ENCODE measurements around the gene L3MBTL4. TPM values are rescaled to one million over a fixed set of nuclear protein-coding genes. Genes with fewer than 3 reads are reported as not detected.

The L3MBTL4 gene
- total and polyA plus RNA-seq, 7 experiments from 2014 or later, result 0.05 to 7.6 (median 0.49) TPM

DNA sequence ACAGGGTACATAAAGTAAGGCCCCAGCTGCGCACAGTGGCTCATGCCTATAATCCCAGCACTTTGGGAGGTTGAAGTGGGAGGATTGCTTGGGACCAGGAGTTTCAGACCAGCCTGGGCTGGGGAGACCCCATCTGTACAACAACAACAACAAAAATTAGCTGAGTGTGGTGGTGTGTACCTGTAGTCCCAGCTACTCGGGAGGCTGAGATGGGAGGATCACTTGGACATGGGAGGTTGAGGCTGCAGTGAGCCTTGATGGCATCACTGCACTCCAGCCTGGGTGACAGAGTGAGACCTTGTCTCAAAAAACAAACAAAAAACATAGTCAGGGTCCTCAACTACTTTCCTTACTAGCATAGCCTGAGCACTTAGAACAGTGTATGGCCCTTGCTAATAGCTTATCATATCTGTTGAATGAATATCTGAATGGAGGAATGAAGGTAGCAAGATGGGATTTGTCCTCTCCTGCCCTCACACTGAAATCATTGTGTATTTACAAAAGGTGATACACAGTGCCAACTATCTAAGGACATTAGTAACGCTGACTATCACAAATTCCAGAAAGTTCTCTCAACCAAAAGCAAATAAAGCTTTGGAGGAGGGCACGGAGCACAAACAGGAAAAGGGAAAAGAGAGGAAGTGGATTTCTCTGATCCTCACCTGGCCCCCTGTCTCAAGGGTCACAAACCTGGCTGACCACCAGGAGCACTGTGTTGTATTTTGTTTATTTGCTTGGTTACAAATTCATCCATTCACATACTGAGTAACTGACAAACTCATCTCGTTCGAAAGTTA lies 38.1 kb downstream of the L3MBTL4 start:
- Histone ChIP-seq H3K9me3 (ENCODE audit: control insufficient read depth in 2 of 3, low read length in 3 of 3) (no peaks in the 10 kb centered on the region), H3K4me3 (ENCODE audit: low read length) (no peak overlapping the region), H3K36me3 (ENCODE audit: control insufficient read depth in 2 of 3, insufficient read depth in 3 of 3, low read length in 3 of 3) (no peaks in the 10 kb centered on the region), H3K4me1 (ENCODE audit: control insufficient read depth in 2 of 2, insufficient read depth in 2 of 2, low read length in 2 of 2) (no peaks in the 10 kb centered on the region), H3K27ac (ENCODE audit: low read depth, low read length) (no peak overlapping the region), H3K27me3 (ENCODE audit: control insufficient read depth in 2 of 2, insufficient read depth in 2 of 2, low read length in 2 of 2) (no peaks in the 10 kb centered on the region)
- Mint-ChIP-seq H3K27ac (no peak overlapping the region), H3K9me3 (peaks cover 0 to 32% (median 11%) of the 10 kb centered on the region in 11 donors), H3K27me3 (no peaks in the 10 kb centered on the region), H3K4me3 (no peak overlapping the region), H3K4me1 (no peaks in the 10 kb centered on the region), H3K36me3 (peaks cover 0 to under 1% (median 0%) of the 10 kb centered on the region in 5 donors)
- ChIA-PET POLR2A (no interaction called here), CTCF (no interaction called here)
- DNase-seq, result no peak
- ATAC-seq, result no peak
- intact Hi-C loops (cut with micrococcal nuclease), result no loop called here

DNA sequence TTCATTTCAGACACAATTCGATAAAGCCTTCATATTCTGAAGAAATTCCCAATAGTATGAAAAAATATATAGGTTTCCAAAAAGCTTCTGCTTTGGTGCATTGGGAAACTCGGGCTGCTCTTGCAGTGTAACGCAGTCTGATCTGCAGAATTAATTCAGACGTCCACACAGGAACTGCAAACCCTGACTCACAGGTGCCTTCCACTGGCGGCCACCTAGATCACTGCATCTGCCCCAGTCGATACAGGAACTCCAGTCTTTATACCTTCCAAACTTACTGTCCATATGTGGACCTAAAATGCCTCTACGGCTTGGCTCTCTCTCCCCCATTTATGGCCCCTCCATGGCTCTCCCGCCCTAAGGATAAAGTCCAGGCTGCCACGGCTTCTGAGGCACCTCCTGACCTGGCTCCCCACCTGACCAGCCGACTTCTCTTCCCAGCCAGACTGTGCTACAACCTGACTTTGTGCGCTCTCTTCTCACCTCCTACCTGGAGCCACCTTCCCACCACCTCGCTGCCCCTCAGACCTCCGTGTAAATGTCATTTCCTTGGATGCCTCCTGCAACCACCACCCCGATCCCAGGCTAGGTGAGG lies 39.7 kb downstream of the L3MBTL4 start:
- Mint-ChIP-seq H3K27me3 (no peaks in the 10 kb centered on the region), H3K27ac (no peak overlapping the region), H3K36me3 (no peaks in the 10 kb centered on the region), H3K4me3 (no peak overlapping the region), H3K9me3 (peaks cover 0 to 21% (median 6%) of the 10 kb centered on the region in 11 donors), H3K4me1 (no peaks in the 10 kb centered on the region)
- ChIA-PET CTCF (no interaction called here), POLR2A (no interaction called here)
- no peaks in the 10 kb centered on the region for H3K9me3 ChIP-seq (ENCODE audit: control insufficient read depth in 2 of 3, low read length in 3 of 3)
- no peak for DNase-seq
- H3K27ac ChIP-seq (ENCODE audit: low read depth, low read length), result no peak overlapping the region
- ATAC-seq, result no peak
- H3K4me3 ChIP-seq (ENCODE audit: low read length), result no peak overlapping the region
- no peaks in the 10 kb centered on the region for H3K27me3 ChIP-seq (ENCODE audit: control insufficient read depth in 2 of 2, insufficient read depth in 2 of 2, low read length in 2 of 2)
- no peaks in the 10 kb centered on the region for H3K4me1 ChIP-seq (ENCODE audit: control insufficient read depth in 2 of 2, insufficient read depth in 2 of 2, low read length in 2 of 2)
- intact Hi-C loops (cut with micrococcal nuclease), result no loop called here
- no peaks in the 10 kb centered on the region for H3K36me3 ChIP-seq (ENCODE audit: control insufficient read depth in 2 of 3, insufficient read depth in 3 of 3, low read length in 3 of 3)

DNA sequence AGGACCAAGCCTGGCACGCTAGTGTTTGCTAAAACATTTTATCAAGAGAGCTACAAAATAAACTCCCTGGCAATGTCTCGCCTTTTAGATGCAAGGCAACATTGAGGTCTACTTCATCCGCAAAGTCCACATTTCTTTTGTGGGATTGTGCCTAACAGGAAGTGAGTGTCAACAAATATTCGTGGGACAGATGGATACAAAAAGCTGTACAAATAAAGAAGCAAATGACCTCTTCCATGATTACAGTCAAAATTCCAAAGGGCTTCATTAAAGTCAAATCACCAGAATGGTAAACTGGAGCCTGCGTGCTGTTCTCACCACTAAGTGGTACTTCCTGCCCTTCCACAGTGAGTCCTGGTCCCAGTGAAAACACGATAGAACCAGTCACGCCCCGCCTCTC lies 40.4 kb downstream of the L3MBTL4 start:
- DNase-seq (no peak), ATAC-seq (no peak)
- H3K27ac Mint-ChIP-seq, result no peak overlapping the region
- Histone ChIP-seq H3K27ac (ENCODE audit: low read depth, low read length) (no peak overlapping the region), H3K36me3 (ENCODE audit: control insufficient read depth in 2 of 3, insufficient read depth in 3 of 3, low read length in 3 of 3) (no peaks in the 10 kb centered on the region), H3K4me1 (ENCODE audit: control insufficient read depth in 2 of 2, insufficient read depth in 2 of 2, low read length in 2 of 2) (no peaks in the 10 kb centered on the region), H3K4me3 (ENCODE audit: low read length) (no peak overlapping the region), H3K9me3 (ENCODE audit: control insufficient read depth in 2 of 3, low read length in 3 of 3) (no peaks in the 10 kb centered on the region), H3K27me3 (ENCODE audit: control insufficient read depth in 2 of 2, insufficient read depth in 2 of 2, low read length in 2 of 2) (no peaks in the 10 kb centered on the region)
- no peaks in the 10 kb centered on the region for H3K36me3 Mint-ChIP-seq
- ChIA-PET POLR2A (interaction anchor here (0.6 kb wide), 1 partner anchor 893 kb away, joined by 3 read pairs; no protein-coding TSS in a partner anchor), CTCF (no interaction called here)
- intact Hi-C loops (cut with micrococcal nuclease), result no loop called here
- H3K9me3 Mint-ChIP-seq, result peaks cover 0 to 19% (median 6%) of the 10 kb centered on the region in 11 donors
- H3K4me1 Mint-ChIP-seq, result no peaks in the 10 kb centered on the region
- H3K27me3 Mint-ChIP-seq, result no peaks in the 10 kb centered on the region
- H3K4me3 Mint-ChIP-seq, result no peak overlapping the region

DNA sequence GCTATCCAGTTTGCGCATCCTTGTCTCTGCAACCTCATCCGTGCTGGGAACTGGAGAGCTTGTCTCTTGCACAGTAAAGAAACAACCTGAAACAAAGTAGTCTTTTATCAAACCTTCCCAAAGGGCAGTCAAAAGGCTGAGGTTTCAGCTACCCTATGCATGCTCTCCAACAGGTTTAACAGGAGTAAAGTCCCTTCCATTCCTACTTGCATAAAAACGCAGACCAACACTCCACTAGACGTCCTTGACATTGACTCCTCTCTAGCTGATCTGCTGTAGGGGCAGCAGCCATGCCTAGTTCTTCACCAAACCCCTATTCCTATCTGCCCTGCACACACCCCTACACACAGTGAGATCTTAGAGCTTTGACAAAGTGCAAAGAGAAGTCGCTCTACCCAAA lies 41.5 kb downstream of the L3MBTL4 start:
- Histone ChIP-seq H3K4me1 (ENCODE audit: control insufficient read depth in 2 of 2, insufficient read depth in 2 of 2, low read length in 2 of 2) (no peaks in the 10 kb centered on the region), H3K27ac (ENCODE audit: low read depth, low read length) (no peak overlapping the region), H3K27me3 (ENCODE audit: control insufficient read depth in 2 of 2, insufficient read depth in 2 of 2, low read length in 2 of 2) (no peaks in the 10 kb centered on the region), H3K4me3 (ENCODE audit: low read length) (no peak overlapping the region), H3K36me3 (ENCODE audit: control insufficient read depth in 2 of 3, insufficient read depth in 3 of 3, low read length in 3 of 3) (no peaks in the 10 kb centered on the region), H3K9me3 (ENCODE audit: control insufficient read depth in 2 of 3, low read length in 3 of 3) (no peaks in the 10 kb centered on the region)
- peaks cover 0 to 10% (median 6%) of the 10 kb centered on the region in 11 donors for H3K9me3 Mint-ChIP-seq
- H3K4me1 Mint-ChIP-seq, result no peaks in the 10 kb centered on the region
- no peak overlapping the region for H3K4me3 Mint-ChIP-seq
- intact Hi-C loops (cut with micrococcal nuclease), result no loop called here
- ChIA-PET CTCF (no interaction called here), POLR2A (no interaction called here)
- peaks cover 0 to 1% (median 0%) of the 10 kb centered on the region in 5 donors for H3K27me3 Mint-ChIP-seq
- H3K27ac Mint-ChIP-seq, result no peak overlapping the region
- no peak for DNase-seq
- ATAC-seq, result no peak
- no peaks in the 10 kb centered on the region for H3K36me3 Mint-ChIP-seq

DNA sequence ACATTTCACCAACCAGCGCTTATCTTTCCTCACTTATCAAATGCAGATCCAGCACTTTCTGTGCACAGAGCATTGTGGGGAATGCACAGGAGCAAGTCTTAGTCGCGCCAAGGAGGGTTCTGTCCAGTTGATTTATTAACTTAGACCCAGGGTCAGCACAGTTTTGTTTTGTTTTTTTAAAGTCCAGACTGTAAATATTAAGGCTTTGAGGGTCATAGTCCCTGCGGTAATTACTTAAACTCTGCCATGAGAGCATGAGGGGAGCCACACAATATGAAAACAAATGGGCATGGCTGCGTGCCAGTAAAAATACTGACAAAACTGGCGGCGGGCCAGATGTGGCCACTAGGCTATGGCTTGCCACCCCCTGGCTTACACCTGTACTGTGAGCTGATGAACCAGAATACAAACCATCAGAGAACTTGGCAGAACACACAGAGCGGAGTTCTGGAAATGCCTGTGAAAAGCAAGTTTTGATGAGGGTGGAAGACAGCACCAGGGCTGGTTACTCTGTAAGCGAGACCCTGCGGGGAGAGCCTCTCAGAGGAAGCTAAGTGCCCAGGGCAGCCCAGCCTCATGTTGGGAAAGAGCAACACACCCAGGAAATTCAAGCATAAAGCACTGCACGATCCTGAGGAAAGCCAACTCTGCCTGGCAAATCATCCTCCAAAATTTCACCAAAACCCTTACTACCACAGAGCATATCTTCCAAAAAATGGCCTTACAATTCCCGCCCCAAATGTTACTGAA lies 43.6 kb downstream of the L3MBTL4 start:
- H3K4me1 Mint-ChIP-seq, result no peaks in the 10 kb centered on the region
- H3K27me3 Mint-ChIP-seq, result peaks cover 0 to 8% (median 0%) of the 10 kb centered on the region in 5 donors
- peaks cover 0 to 12% (median 4%) of the 10 kb centered on the region in 11 donors for H3K9me3 Mint-ChIP-seq
- ChIA-PET POLR2A (no interaction called here), CTCF (no interaction called here)
- DNase-seq (no peak), ATAC-seq (no peak)
- H3K36me3 Mint-ChIP-seq, result no peaks in the 10 kb centered on the region
- no peak overlapping the region for H3K4me3 Mint-ChIP-seq
- Histone ChIP-seq H3K4me3 (ENCODE audit: low read length) (no peak overlapping the region), H3K27me3 (ENCODE audit: control insufficient read depth in 2 of 2, insufficient read depth in 2 of 2, low read length in 2 of 2) (no peaks in the 10 kb centered on the region), H3K9me3 (ENCODE audit: control insufficient read depth in 2 of 3, low read length in 3 of 3) (no peaks in the 10 kb centered on the region), H3K4me1 (ENCODE audit: control insufficient read depth in 2 of 2, insufficient read depth in 2 of 2, low read length in 2 of 2) (no peaks in the 10 kb centered on the region), H3K27ac (ENCODE audit: low read depth, low read length) (no peak overlapping the region), H3K36me3 (ENCODE audit: control insufficient read depth in 2 of 3, insufficient read depth in 3 of 3, low read length in 3 of 3) (no peaks in the 10 kb centered on the region)
- no peak overlapping the region for H3K27ac Mint-ChIP-seq
- intact Hi-C loops (cut with micrococcal nuclease), result no loop called here

DNA sequence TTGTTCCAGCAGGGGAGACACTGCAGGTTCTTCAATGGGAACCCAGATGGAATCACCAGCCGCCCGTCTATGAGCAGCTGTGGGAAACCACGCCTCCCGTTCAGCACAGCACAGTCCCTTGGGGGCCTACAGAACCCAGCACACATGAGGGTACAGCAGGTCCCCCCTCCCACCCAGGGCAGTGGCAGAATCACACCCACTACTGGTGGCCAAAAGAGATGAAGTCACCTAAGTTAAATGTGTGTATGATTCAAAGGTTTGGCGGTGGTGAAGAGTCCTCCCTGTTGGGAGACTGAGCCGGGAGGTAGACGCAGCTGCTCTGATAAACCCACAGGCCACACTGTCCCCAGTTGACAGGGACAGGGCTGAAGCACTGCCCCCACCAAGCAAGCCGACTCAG lies 44.3 kb downstream of the L3MBTL4 start:
- ChIA-PET CTCF (no interaction called here), POLR2A (no interaction called here)
- no peak overlapping the region for H3K27ac Mint-ChIP-seq
- Histone ChIP-seq H3K36me3 (ENCODE audit: control insufficient read depth in 2 of 3, insufficient read depth in 3 of 3, low read length in 3 of 3) (no peaks in the 10 kb centered on the region), H3K27ac (ENCODE audit: low read depth, low read length) (no peak overlapping the region), H3K4me1 (ENCODE audit: control insufficient read depth in 2 of 2, insufficient read depth in 2 of 2, low read length in 2 of 2) (no peaks in the 10 kb centered on the region), H3K27me3 (ENCODE audit: control insufficient read depth in 2 of 2, insufficient read depth in 2 of 2, low read length in 2 of 2) (no peaks in the 10 kb centered on the region), H3K4me3 (ENCODE audit: low read length) (no peak overlapping the region), H3K9me3 (ENCODE audit: control insufficient read depth in 2 of 3, low read length in 3 of 3) (no peaks in the 10 kb centered on the region)
- no peak for DNase-seq
- peaks cover 0 to 8% (median 0%) of the 10 kb centered on the region in 5 donors for H3K27me3 Mint-ChIP-seq
- intact Hi-C loops (cut with micrococcal nuclease), result no loop called here
- no peaks in the 10 kb centered on the region for H3K36me3 Mint-ChIP-seq
- peaks cover 0 to 12% (median 3%) of the 10 kb centered on the region in 11 donors for H3K9me3 Mint-ChIP-seq
- H3K4me3 Mint-ChIP-seq, result no peak overlapping the region
- no peak for ATAC-seq
- no peaks in the 10 kb centered on the region for H3K4me1 Mint-ChIP-seq

All from naive thymus-derived CD4-positive, alpha-beta T cell (primary cell).